SU-DHL-6 (cell line): ENCODE results near the gene GRM7.

Experiments
- H2AFZ ChIP-seq: fragments of 200-600 bp; sonication (generic); 2 replicates; pipeline ENCODE4 v1.6.1; 2014; ENCODE audit warnings: low read depth, mild to moderate bottlenecking, moderate library complexity, mixed read lengths, antibody characterized with exemption, low read length; ENCODE audit not compliant: severe bottlenecking
- H3F3A ChIP-seq: fragments of 200-600 bp; shearing (Covaris generic); 2 replicates; pipeline ENCODE4 v1.6.0; 2016; ENCODE audit warnings: antibody characterized with exemption, mild to moderate bottlenecking; ENCODE audit not compliant: insufficient read depth
- H3K27ac ChIP-seq: fragments of 200-600 bp; sonication (generic); 2 replicates; pipeline ENCODE4 v1.5.1; 2016; ENCODE audit warnings: low read depth, mild to moderate bottlenecking, low read length, moderate library complexity, mixed read lengths
- H3K27me3 ChIP-seq: fragments of 200-600 bp; sonication (generic), shearing (Covaris generic); 2 replicates; pipeline ENCODE4 v1.6.0; 2014; ENCODE audit warnings: mild to moderate bottlenecking, low read length
- H3K36me3 ChIP-seq: fragments of 200-600 bp; sonication (generic); 2 replicates; pipeline ENCODE4 v1.6.1; 2014; ENCODE audit warnings: mild to moderate bottlenecking, low read length, mixed read lengths
- H3K4me2 ChIP-seq: fragments of 300-600, 200-600 bp; shearing (Covaris generic), sonication (generic); 2 replicates; pipeline ENCODE4 v1.6.0; 2014; ENCODE audit warnings: low read length, low read depth, mild to moderate bottlenecking; ENCODE audit not compliant: poor library complexity, severe bottlenecking
- H3K4me3 ChIP-seq: fragments of 200-600 bp; sonication (generic); 2 replicates; pipeline ENCODE4 v1.5.1; 2014; ENCODE audit warnings: antibody characterized with exemption, low read length, mild to moderate bottlenecking, mixed read lengths; ENCODE audit not compliant: insufficient read depth, poor library complexity, severe bottlenecking
- H3K79me2 ChIP-seq: fragments of 200-600 bp; sonication (generic); 2 replicates; pipeline ENCODE4 v1.6.1; 2014; ENCODE audit warnings: mild to moderate bottlenecking, low read length, moderate library complexity; ENCODE audit not compliant: insufficient read depth
- H3K9ac ChIP-seq: fragments of 200-600 bp; sonication (generic); 2 replicates; pipeline ENCODE4 v1.7.0; 2014; ENCODE audit warnings: mild to moderate bottlenecking, low read length
- H3K9me2 ChIP-seq: fragments of 200-600 bp; sonication (generic); replicated peaks from 2 replicates; pipeline ENCODE4 v1.6.1; 2014; ENCODE audit warnings: low read length; ENCODE audit not compliant: insufficient read depth
- H3K9me3 ChIP-seq: fragments of 200-600 bp; sonication (generic); 2 replicates; pipeline ENCODE4 v1.6.1; 2014; ENCODE audit warnings: low read length, mixed read lengths; ENCODE audit not compliant: insufficient read depth
- H4K20me1 ChIP-seq: fragments of 200-600 bp; sonication (generic); 2 replicates; pipeline ENCODE4 v1.6.1; 2014; ENCODE audit warnings: low read depth, mild to moderate bottlenecking, antibody characterized with exemption, low read length, moderate library complexity, mixed read lengths
- EZH2phosphoT487 ChIP-seq: fragments of 200-600 bp; sonication (generic), shearing (Covaris generic); conservative IDR thresholded peaks from 2 replicates; pipeline ENCODE4 v1.6.1; 2018; ENCODE audit warnings: mild to moderate bottlenecking, antibody characterized with exemption, low read length, moderate library complexity, mixed read lengths
- TF ChIP-seq, protein P1 (sequence below): fragments of 200-600 bp; sonication (generic); IDR thresholded peaks from one replicate; pipeline ENCODE4 v1.5.1; 2017; ENCODE audit warnings: antibody characterized with exemption, mild to moderate bottlenecking, low read length, moderate library complexity; ENCODE audit not compliant: insufficient read depth, poor library complexity, severe bottlenecking

GRM7 gene

DNA sequence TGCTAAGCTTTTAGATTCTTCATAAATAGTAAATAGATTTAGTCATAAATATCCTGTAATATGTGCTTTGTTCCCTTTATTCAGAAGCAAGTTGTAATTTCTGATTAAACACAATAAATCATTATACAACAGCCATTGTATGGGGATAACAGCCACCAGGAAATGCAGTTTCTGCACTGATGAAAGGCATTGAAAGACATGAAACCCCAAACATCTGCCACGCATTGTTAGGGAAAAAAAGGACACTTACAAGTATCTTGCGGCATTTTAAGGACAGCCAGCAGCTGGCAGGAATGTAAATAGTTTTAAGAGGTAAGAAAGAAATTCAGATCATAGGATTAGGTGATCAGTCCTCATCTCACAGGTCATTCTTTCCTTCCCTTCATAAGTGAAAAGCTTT is 839.6 kb downstream of the GRM7 start:
- TF ChIP-seq, protein P1, sequence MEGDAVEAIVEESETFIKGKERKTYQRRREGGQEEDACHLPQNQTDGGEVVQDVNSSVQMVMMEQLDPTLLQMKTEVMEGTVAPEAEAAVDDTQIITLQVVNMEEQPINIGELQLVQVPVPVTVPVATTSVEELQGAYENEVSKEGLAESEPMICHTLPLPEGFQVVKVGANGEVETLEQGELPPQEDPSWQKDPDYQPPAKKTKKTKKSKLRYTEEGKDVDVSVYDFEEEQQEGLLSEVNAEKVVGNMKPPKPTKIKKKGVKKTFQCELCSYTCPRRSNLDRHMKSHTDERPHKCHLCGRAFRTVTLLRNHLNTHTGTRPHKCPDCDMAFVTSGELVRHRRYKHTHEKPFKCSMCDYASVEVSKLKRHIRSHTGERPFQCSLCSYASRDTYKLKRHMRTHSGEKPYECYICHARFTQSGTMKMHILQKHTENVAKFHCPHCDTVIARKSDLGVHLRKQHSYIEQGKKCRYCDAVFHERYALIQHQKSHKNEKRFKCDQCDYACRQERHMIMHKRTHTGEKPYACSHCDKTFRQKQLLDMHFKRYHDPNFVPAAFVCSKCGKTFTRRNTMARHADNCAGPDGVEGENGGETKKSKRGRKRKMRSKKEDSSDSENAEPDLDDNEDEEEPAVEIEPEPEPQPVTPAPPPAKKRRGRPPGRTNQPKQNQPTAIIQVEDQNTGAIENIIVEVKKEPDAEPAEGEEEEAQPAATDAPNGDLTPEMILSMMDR = no peak
- TF ChIP-seq EZH2phosphoT487 = no peak
- H3K27me3 ChIP-seq = no peaks in the 10 kb centered on the region
- no peak overlapping the region for H3K4me2 ChIP-seq
- H3K9me3 ChIP-seq = no peaks in the 10 kb centered on the region
- H3K4me3 ChIP-seq = no peak overlapping the region
- no peak overlapping the region for H3K9ac ChIP-seq
- H3K36me3 ChIP-seq = no peaks in the 10 kb centered on the region
- no peaks in the 10 kb centered on the region for H3F3A ChIP-seq
- H3K27ac ChIP-seq = no peak overlapping the region
- H4K20me1 ChIP-seq = no peaks in the 10 kb centered on the region
- H2AFZ ChIP-seq = no peak overlapping the region
- no peaks in the 10 kb centered on the region for H3K79me2 ChIP-seq
- H3K9me2 ChIP-seq = no peaks in the 10 kb centered on the region

DNA sequence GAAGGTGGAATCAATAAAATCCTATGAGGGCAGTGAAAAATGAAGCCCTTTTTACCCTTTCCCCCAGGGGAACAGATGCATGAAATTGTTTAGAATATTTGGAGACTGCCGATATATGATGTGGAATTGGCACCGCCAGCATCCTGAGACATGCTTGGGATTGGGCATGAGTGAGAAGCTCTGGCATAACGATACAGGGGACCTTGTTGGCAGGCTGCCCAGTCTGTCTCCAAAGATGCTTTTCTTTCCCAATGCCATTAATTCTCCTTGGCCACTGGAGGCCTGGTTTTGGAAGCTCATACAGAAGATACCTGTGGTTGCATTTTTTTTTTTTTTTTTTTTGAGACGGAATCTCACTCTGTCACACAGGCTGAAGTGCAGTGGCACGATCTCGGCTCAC is 840.1 kb downstream of the GRM7 start:
- Histone ChIP-seq H3K9me3 (no peaks in the 10 kb centered on the region), H3K4me2 (no peak overlapping the region), H2AFZ (no peak overlapping the region), H3F3A (no peaks in the 10 kb centered on the region), H3K4me3 (no peak overlapping the region), H3K9me2 (no peaks in the 10 kb centered on the region), H3K9ac (no peak overlapping the region), H3K27me3 (no peaks in the 10 kb centered on the region), H3K27ac (no peak overlapping the region), H3K36me3 (no peaks in the 10 kb centered on the region), H4K20me1 (no peaks in the 10 kb centered on the region), H3K79me2 (no peaks in the 10 kb centered on the region)
- no peak for TF ChIP-seq EZH2phosphoT487
- TF ChIP-seq, protein P1 = no peak

DNA sequence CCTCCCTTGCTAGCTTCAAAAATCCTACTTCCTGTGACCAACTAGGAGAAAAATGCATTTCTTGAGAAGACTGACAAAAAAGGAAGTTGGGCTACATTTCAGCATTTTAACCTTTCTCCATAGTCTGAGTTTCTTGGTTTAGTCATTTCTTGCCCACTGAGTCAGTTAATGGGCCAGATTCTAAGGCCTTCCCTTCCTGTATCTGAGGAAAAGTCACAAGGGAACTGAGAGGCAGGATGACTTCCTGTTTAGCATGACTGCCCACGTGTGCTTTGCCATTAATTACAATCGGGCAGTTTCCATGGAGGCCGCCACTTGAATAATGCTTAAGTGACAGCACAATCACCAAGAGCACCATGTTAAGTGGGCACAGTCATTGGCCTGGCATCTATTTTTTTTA is 846.3 kb downstream of the GRM7 start:
- no peak overlapping the region for H3K4me2 ChIP-seq
- no peaks in the 10 kb centered on the region for H3K27me3 ChIP-seq
- no peaks in the 10 kb centered on the region for H3K36me3 ChIP-seq
- H3K27ac ChIP-seq = no peak overlapping the region
- no peak overlapping the region for H2AFZ ChIP-seq
- H3K79me2 ChIP-seq = no peaks in the 10 kb centered on the region
- H3K4me3 ChIP-seq = no peak overlapping the region
- no peak for TF ChIP-seq EZH2phosphoT487
- TF ChIP-seq, protein P1 = no peak
- H3K9me3 ChIP-seq = no peaks in the 10 kb centered on the region
- no peaks in the 10 kb centered on the region for H4K20me1 ChIP-seq
- H3F3A ChIP-seq = no peaks in the 10 kb centered on the region
- no peaks in the 10 kb centered on the region for H3K9me2 ChIP-seq
- no peak overlapping the region for H3K9ac ChIP-seq
